Endothelial cell of umbilical vein (primary cell): Measurements from ENCODE around the gene BTAF1. TPM values are rescaled to one million over a fixed set of nuclear protein-coding genes. Genes with fewer than 3 reads are reported as not detected.

Experiments
- BruUV-seq: library from RNA; stranded (reverse); fragments of 400-500 nt; replicated peaks from 2 replicates; lab custom pipeline; 2021; lab: Mats Ljungman, UMichigan
- CTCF ChIA-PET: fragments of 300-600, 350-600 bp; sonication (Branson Sonifier 250); formaldehyde crosslinking; loops from one replicate; lab custom pipeline; 2021; ENCODE audit warnings: antibody characterized with exemption, inconsistent platforms; lab: Charles Lee
- POLR2A ChIA-PET: fragments of 300-600, 350-600 bp; sonication (Branson Sonifier 250); formaldehyde crosslinking; loops from one replicate; lab custom pipeline; 2021; ENCODE audit warnings: antibody characterized with exemption, inconsistent platforms; lab: Charles Lee
- DNase-seq: peaks from one replicate; pipeline ENCODE4 v3.0.0-alpha.2; 2011; ENCODE audit warnings: low read depth, low spot score
- FAIRE-seq: peaks from 2 replicates; lab custom pipeline; 2011; peaks lifted over from hg19 to GRCh38; lab: Jason Lieb, UNC
- H2AFZ ChIP-seq: 2 replicates; pipeline ENCODE4 v1.6.0; 2012; ENCODE audit warnings: low read depth, low read length, control low read depth, inconsistent platforms
- H3K27ac ChIP-seq: 2 replicates; pipeline ENCODE4 v1.5.1; 2011; ENCODE audit warnings: low read depth, mild to moderate bottlenecking, control low read depth, low read length, moderate library complexity; ENCODE audit not compliant: insufficient read depth
- H3K27me3 ChIP-seq, 2 experiments: 2 replicates each; pipeline versions ENCODE4 v1.6.0 to v1.6.1; 2011; ENCODE audit warnings: low read length in 2 of 2, mixed read lengths in 1 of 2; ENCODE audit not compliant: control insufficient read depth in 2 of 2, insufficient read depth in 2 of 2
- H3K36me3 ChIP-seq, 2 experiments: 2 replicates in 1 of 2; 3 replicates in 1 of 2; pipeline ENCODE4 v1.5.1; 2011; ENCODE audit warnings: low read length in 2 of 2, mild to moderate bottlenecking in 1 of 2, moderate library complexity in 1 of 2; ENCODE audit not compliant: control insufficient read depth in 2 of 2, insufficient read depth in 2 of 2; ENCODE audit errors: extremely low read depth in 1 of 2
- H3K4me1 ChIP-seq: 3 replicates; pipeline ENCODE4 v1.5.1; 2011; ENCODE audit warnings: mild to moderate bottlenecking, low read length; ENCODE audit not compliant: control insufficient read depth, insufficient read depth; ENCODE audit errors: extremely low read depth
- H3K4me2 ChIP-seq: 2 replicates; pipeline ENCODE4 v1.6.1; 2011; ENCODE audit warnings: low read length, control low read depth, mixed read lengths; ENCODE audit not compliant: insufficient read depth
- H3K4me3 ChIP-seq, 3 experiments: fragments of 200-600 bp in 1 of 3; sonication (generic), shearing (Covaris generic) in 1 of 3; replicated peaks in 1 of 3; 2 replicates each; pipeline ENCODE4 v1.5.1; 2011 to 2016; ENCODE audit warnings: control low read depth in 3 of 3, low read length in 3 of 3, mild to moderate bottlenecking in 2 of 3, inconsistent platforms in 1 of 3, low read depth in 1 of 3, moderate library complexity in 1 of 3; ENCODE audit not compliant: insufficient read depth in 1 of 3
- H3K79me2 ChIP-seq: 2 replicates; pipeline ENCODE4 v1.6.0; 2012; ENCODE audit warnings: low read length, inconsistent platforms; ENCODE audit not compliant: control insufficient read depth, insufficient read depth
- H3K9ac ChIP-seq: replicated peaks from 2 replicates; pipeline ENCODE3; 2011; ENCODE audit warnings: low read length, control low read depth; ENCODE audit not compliant: insufficient read depth; ENCODE audit errors: extremely low read depth
- H3K9me1 ChIP-seq: replicated peaks from 3 replicates; pipeline ENCODE4 v1.6.0; 2011; ENCODE audit warnings: mild to moderate bottlenecking, low read length; ENCODE audit not compliant: control insufficient read depth, insufficient read depth; ENCODE audit errors: extremely low read depth
- H3K9me3 ChIP-seq: replicated peaks from 2 replicates; pipeline ENCODE4 v1.5.1; 2012; ENCODE audit warnings: low read length, inconsistent platforms; ENCODE audit not compliant: control insufficient read depth, insufficient read depth
- H4K20me1 ChIP-seq: replicated peaks from 2 replicates; pipeline ENCODE3; 2011; ENCODE audit warnings: mild to moderate bottlenecking, low read length; ENCODE audit not compliant: control insufficient read depth, insufficient read depth; ENCODE audit errors: extremely low read depth
- CTCF ChIP-seq, 2 donors: IDR thresholded peaks; 1 replicate in 1 of 2; 2 replicates in 1 of 2; pipeline ENCODE4 v1.5.1; 2011; ENCODE audit warnings: low read length in 2 of 2, mild to moderate bottlenecking in 2 of 2, moderate library complexity in 2 of 2, control low read depth in 1 of 2, inconsistent platforms in 1 of 2, low read depth in 1 of 2; ENCODE audit not compliant: insufficient read depth in 1 of 2; ENCODE audit errors: extremely low read depth in 1 of 2
- EZH2 ChIP-seq: IDR thresholded peaks from 2 replicates; pipeline ENCODE4 v1.6.1; 2012; ENCODE audit warnings: borderline replicate concordance, low read depth, mild to moderate bottlenecking, moderate library complexity, low read length, inconsistent platforms; ENCODE audit not compliant: severe bottlenecking
- MAX ChIP-seq: IDR thresholded peaks from 2 replicates; pipeline ENCODE4 v1.6.1; 2011; ENCODE audit not compliant: insufficient read depth, insufficient read length
- MYC ChIP-seq: IDR thresholded peaks from one replicate; pipeline ENCODE4 v1.6.1; 2011; ENCODE audit warnings: mild to moderate bottlenecking, low read depth, low read length
- dilution Hi-C: fragments of 300-500 bp; cut with MboI; formaldehyde crosslinking; loops from one replicate; pipeline ENCODE4 v1.15.0; 2019; ENCODE audit warnings: low sequenced_read_pairs; ENCODE audit not compliant: extremely low pct_ligation_motif_present
- intact Hi-C: fragments of 100-400 bp; cut with micrococcal nuclease; formaldehyde crosslinking; loops from one replicate; pipeline ENCODE4 v1.10.0; 2022
- polyA plus RNA-seq, 4 experiments: library from polyadenylated mRNA; depleted of rRNA in 3 of 4; stranded (reverse) in 3 of 4; unstranded in 1 of 4; fragments of >200 nt; gene quantifications; 2 replicates each; pipeline versions ENCODE4 v1.2.1 to v1.2.3, GENCODE V29; 2011 to 2012; ENCODE audit warnings: missing spikeins in 1 of 4
- total RNA-seq: library from RNA; stranded (reverse); gene quantifications from 2 replicates; pipeline ENCODE4 v1.2.3, GENCODE V29; 2021

The BTAF1 gene
- total and polyA plus RNA-seq, 2 donors (not counting 3 experiments of a cell fraction or from before 2014, with no cell fraction given) = 9.9 to 23.1 TPM

- TF ChIP-seq CTCF (IDR thresholded peaks at IDR 0.05; ENCODE audit: extremely low read depth in 1 of 2, insufficient read depth in 1 of 2, low read depth in 1 of 2, low read length in 2 of 2) = no peak
- no peak for TF ChIP-seq MAX
- no peak for TF ChIP-seq EZH2
- TF ChIP-seq MYC = no peak
- dilution Hi-C loops = no loop called here
- intact Hi-C loops = no loop called here
- Histone ChIP-seq H3K9me3 (no peaks in the 10 kb centered on the region), H3K27me3 (no peaks in the 10 kb centered on the region), H3K79me2 (no peaks in the 10 kb centered on the region), H3K36me3 (peaks cover 3 to 10% of the 10 kb centered on the region in 2 experiments), H3K4me1 (peaks cover 4% of the 10 kb centered on the region), H2AFZ (no peak overlapping the region), H3K4me2 (no peak overlapping the region), H4K20me1 (no peaks in the 10 kb centered on the region), H3K27ac (no peak overlapping the region), H3K9ac (no peak overlapping the region), H3K4me3 (no peak overlapping the region), H3K9me1 (no peaks in the 10 kb centered on the region)
- POLR2A ChIA-PET = no interaction called here
- CTCF ChIA-PET = interaction anchor here (1.1 to 2.0 kb wide), 3 partner anchors 9 to 45 kb away, joined by 3 to 6 read pairs (median 4); no protein-coding TSS in a partner anchor
- no peak for FAIRE-seq
- no TSS peak for BruUV-seq
- no peak for DNase-seq
These were observed 85.9 kb downstream of the BTAF1 start for GRCh38 chr10:92009445-92009844.
